Frontal cortex (tissue), 4 donors: ENCODE results near the gene SPANXC. TPM values are rescaled to one million over a fixed set of nuclear protein-coding genes. Genes with fewer than 3 reads are reported as not detected.
"Not testable (repeated sequence)": the region's sequence is repeated elsewhere in the genome, so short reads cannot be mapped to it uniquely, and the experiment has no call there.

Experiments
- DNase-seq, 2 donors: peaks; one replicate each; pipeline ENCODE4 v3.0.0; 2012; ENCODE audit warnings: low spot score in 2 of 2
- FAIRE-seq: peaks from 2 replicates; lab custom pipeline; 2012; peaks lifted over from hg19 to GRCh38; lab: Jason Lieb, UNC
- total RNA-seq: library from RNA; depleted of rRNA; stranded (reverse); fragments of >200 nt; gene quantifications from one replicate; pipeline ENCODE4 v1.2.3, GENCODE V29; 2014
- donor health status: control.
- donor health status: control.
- donor health status: control.

SPANXC gene, protein sequence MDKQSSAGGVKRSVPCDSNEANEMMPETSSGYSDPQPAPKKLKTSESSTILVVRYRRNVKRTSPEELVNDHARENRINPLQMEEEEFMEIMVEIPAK
- total RNA-seq, result not detected

DNA sequence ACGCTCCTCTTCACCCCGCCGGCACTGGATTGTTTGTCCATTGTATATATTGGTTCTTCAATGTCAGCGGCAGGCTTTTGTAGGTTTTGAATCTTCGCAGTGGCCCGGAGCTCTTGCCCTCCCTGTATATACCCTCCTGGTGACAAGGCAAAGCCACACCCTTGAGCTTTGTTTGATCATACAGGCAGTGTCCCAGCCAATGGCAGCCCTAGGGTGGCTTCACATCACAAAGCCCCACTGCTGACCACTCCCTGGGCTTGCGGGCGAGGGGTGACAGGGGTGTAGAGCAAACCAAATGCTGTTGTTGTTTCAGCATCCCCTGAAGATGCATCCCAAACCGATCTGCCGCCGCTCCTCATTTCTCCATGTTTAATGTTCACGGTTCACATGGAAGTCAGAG lies at the start of gene SPANXC:
Gene SPANXC (minus strand): TSS at position 101 of the 400 bp plus-strand sequence. CDS start 60 bp downstream, at position 41.
- DNase-seq, FAIRE-seq: not testable (repeated sequence)

DNA sequence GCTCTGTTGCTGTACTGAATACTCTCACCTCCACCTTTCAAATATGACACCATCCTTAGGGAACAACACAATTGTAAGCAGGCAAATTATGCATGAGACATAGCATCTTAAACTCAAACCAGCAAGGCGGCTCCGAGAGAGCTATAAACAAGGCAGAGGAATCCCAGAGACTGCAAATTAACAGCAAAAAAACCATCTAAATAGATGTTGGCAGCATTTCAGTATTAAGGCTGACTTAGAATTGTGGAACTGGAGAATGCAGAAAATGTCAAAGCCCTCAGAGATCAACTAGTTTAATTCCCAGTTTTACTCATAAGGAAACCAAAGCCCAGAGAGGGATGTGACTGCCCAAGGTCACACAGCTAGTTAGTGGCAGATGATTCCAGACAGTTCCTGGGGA lies 37.2 kb upstream of the SPANXC start:
- FAIRE-seq, result no peak
- DNase-seq, result no peak

DNA sequence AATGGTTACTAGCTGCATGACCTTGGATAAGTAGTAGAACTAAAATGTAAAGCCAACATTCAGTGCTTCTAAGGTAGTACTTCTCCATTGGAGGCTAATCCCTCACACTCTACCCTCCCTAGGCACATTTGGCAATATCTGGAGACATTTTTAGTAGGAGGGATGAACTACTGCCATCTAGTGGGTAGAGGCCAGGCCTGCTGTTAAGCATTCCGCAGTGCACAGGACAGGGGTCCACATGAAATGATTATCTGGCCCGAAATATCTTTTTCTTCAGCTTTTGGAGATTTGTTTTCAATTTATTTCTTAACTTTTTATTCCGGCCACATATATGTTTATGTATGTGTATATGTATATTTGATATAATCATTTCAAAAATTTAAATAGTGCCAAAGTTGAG lies 36.0 kb upstream of the SPANXC start:
- FAIRE-seq, result no peak
- DNase-seq, result no peak

DNA sequence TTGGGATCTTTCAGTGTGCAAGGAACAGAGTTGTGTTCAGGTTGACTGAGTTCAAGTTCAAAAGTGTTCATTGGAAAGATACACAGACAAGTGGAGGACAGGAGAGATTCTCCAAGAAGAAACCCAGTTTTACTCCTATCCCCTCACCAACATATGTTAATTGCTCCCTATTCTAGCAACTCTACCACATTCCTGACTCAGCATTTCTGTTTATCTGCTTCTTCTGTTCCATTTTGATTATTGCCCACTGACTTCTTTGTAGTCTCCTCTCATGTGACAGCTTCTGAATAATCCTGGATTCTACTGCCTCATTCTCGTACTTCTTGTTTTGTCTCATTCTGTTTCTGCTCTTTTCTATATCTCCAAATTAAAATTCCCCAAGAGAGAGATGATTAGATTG lies 15.8 kb upstream of the SPANXC start:
- FAIRE-seq (no peak), DNase-seq (no peak)

DNA sequence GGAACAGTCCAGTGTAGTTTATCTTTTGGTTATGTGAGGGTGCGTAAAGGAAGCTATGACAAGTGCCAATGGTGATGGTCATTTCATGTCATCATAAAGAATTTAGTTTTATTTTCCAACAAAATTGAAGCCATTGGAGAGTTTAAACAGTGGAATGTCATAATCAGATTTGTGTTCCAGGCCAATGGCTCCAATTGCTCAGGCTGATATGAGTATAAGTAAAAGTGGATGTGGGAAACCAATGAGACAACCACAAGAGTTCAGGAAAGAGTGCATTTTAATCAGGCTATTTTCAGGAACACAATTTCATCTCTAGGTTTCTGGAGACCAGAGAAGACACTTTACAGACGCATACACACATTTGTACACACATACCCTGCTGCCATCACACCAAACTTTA lies 20.7 kb downstream of the SPANXC start:
- DNase-seq, result no peak
- FAIRE-seq, result no peak

DNA sequence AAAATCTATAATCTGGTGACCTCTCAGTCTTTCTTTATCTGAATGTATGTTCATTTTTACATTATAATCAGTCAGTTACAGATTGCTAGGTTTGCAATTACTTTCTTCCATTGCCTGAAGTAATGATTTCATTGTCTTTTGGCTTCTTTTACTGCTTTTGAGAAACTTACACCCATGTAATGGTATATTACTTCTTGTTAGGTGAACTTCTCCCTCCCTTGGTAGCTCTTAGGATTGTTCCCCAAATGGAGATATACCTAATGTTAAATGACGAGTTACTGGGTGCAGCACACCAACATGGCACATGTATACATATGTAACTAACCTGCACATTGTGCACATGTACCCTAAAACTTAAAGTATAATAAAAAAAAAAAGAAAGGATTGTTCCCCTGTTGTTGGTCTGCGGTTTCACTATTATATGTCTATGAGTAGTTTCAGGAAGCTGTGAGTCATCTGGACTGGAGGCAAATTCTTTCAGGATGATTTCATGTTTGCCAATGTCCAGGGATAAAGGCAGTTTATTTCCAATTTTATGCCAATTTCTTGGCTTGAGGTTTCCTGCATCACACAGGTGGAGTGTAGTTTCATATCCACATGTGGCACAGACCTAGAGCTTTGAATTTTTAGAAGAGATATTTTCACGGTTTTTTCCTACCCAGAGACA lies 21.8 kb downstream of the SPANXC start:
- FAIRE-seq (no peak), DNase-seq (no peak)

DNA sequence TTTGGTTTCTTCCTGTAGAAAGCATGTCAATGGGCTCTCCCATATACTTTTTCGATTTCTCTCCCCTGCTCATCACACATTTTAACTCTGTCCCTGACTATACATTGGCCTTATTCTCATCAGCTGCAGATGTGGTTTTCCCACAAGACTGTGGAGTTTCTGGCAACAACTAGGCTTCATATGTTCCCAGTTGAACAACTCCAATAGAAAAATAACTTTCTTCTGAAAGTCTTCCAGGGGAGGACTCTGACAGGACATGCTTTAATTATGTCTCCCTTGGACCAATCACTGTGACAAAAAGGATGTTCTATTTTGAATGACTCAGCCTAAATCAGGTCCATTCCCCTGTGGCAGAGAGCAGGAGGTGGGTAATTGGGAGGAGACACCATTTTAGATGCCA lies 28.1 kb downstream of the SPANXC start:
- DNase-seq (no peak), FAIRE-seq (no peak)

DNA sequence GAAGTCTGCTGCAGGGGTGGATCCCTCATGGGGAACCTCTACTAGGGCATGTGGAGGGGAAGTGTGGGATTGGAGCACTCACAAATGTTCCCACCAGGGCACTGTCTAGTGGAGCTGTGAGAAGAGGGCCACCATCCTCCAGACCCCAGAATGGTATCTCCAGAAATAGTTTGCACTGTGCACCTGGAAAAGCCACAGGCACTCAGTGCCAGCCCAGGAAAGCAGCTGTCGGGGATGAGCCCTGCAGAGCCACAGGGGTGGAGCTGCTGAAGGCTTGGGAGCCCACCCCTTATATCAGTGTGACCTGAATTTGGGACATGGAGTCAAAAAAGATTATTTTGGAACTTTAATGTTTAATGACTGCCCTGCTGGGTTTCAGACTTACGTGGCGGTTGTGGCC lies 40.4 kb downstream of the SPANXC start:
- FAIRE-seq (no peak), DNase-seq (no peak)

Other genes starting within 250 kb of the SPANXC start
- not detected for gene SPANXB1, start 239.9 kb downstream of the SPANXC start, total RNA-seq
- 4.9 TPM for gene LDOC1, start 65.4 kb downstream of the SPANXC start, total RNA-seq